ENCODE results near the gene JAZF1.
"Not testable (repeated sequence)": the region's sequence is repeated elsewhere in the genome, so short reads cannot be mapped to it uniquely, and the experiment has no call there.

JAZF1 gene

DNA sequence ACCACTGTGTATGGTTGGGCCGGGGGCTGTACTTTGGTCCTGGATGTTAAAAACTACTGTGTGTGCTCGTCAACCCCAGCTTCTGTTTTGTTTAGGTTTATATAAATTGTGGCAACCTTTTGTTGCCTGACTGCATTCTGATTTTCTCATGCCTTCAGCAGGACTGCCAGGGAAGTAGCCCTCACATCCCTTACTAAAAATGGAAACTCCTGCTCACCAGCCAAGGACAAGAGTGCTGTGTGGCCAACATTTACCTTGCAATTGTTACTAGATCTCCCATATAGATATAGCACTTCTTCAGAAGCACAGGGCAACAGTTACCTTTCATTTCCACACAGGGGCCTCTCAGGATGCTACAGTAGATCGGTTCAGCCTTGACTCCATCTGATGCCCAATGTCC lies 266.2 kb downstream of the JAZF1 start:
- no peak for DNase-seq (ENCODE audit: low read depth in 2 of 2)

- DNase-seq (ENCODE audit: low read depth in 2 of 2) = no peak
Measured at GRCh38 chr7:27912751-27913150, 267.8 kb downstream of the JAZF1 start.

GRCh38 chr7:27911920-27912319 lies 268.7 kb downstream of the JAZF1 start:
- no peak for DNase-seq (ENCODE audit: low read depth in 2 of 2)

GRCh38 chr7:27910326-27910725 lies 270.3 kb downstream of the JAZF1 start:
- no peak for DNase-seq (ENCODE audit: low read depth in 2 of 2)

DNA sequence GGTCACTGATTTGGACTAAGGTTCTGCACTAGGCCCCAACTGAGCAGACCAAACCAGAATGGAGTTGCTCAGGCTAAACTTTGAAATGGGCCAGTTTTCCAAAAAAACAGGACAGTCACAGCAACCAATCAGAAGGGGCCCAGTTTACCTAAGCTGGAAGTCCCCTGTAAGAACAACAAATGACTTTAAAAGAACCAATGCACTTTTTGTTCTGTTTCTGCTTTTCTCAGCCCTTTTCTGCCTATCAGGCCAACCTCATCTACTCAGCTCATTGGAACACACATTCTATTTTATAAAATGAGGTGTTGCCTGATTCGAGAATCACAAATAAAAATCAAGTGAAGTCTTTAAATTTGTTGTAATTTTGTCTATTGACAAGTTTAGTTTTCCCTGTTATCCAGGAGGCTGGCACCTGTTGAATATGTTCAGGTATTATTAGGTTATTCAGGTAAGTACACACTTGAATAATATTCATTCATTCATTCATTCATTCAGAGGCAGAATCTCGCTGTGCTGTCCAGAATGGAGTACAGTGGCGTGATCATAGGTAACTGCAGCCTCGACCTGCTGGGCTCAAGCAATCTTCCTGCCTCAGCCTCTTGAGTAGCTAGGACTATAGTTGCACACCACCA lies 271.9 kb downstream of the JAZF1 start:
- DNase-seq (ENCODE audit: low read depth in 2 of 2) = no peak

DNA sequence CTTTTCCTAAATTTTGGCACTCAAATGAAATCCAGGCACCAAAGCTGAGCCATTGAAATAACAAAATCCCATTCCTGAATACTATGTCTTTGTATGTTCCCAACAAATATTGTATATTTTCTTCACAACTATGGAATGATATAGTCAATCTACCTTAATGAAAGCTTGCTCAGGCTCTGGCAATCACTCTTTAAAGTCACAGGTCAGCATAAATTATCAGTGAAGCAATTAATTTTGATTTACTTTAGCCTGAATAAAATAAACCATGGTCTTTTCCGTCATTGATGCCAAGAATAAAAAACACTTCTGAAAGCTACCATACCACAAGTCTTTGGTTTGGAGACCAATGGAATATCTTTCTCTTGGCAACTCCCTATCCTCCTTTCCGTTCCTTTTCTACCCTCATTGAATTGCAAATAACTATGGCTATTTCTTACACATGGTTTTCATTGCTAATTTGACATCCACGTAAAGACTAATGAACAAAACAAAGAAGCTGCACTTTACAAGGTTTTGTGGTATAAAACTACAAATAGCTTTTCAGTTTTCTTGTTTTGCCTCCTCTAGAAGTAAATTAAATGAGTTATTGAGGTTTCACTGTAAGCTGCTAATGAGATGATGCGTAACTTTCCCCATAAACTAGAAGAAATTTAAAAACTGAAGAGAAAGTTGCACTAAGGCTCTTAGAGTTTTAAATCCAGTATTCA lies 274.1 kb downstream of the JAZF1 start:
- DNase-seq (ENCODE audit: low read depth in 2 of 2) = no peak

DNA sequence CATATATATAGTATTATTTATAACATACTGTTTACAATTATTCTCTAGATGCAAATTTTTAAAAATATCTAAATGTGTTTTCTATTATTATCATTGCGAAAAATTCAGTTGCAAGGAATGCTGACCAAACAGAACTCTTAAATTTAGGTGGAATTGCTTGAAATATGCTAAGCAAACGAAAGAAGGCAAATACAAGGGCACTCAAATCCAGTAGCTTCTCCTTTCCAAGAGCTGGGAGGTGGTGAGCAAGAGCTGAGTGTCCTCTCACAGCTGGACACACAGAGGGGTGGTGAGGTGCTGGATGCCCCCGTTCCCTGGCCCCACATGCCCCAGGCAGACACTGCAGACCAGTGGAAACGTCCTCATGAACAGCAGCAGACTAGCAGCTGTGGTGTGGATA lies 274.6 kb downstream of the JAZF1 start:
- no peak for DNase-seq (ENCODE audit: low read depth in 2 of 2)

GRCh38 chr7:27901028-27901760 lies 279.4 kb downstream of the JAZF1 start:
- no peak for DNase-seq (ENCODE audit: low read depth in 2 of 2)

DNA sequence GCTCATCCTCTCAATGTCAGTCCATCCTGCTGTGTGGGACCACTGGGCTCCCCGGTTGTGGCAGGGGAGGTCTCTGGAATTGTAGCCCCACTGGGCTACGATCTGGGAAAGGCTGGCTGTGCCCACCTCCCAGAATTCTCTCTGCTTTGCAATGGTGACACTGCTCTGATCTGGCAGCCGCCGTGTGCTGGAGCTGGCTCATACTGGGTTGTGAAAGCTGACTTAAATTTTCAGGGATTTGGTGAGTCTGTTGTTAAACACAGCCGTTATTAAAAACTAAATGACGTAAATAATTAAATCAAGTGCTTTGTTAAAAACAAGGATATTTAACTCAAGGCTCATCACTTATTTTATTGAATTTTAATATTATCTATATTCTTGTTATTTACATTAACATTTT lies 280.6 kb downstream of the JAZF1 start:
- DNase-seq (ENCODE audit: low read depth in 2 of 2) = no peak

DNA sequence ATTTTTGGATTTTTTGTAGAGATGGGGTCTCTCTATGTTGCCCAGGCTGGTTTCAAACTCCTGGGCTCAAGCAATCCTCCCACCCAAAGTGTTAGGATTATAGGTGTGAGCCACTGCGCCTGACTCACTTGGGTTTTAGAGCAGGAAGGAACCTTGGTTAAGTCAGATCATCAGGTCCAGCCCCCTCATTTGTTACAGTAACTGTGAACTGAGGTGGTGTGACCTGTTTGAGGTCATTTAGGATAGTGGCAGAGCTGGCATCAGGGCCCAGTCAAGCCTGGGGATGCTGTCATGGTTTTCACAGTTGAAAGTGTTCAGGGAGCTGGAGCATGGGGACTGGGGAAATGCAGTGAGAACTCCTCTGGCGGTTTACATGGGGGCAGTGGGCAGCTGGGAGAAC lies 281.0 kb downstream of the JAZF1 start:
- no peak for DNase-seq (ENCODE audit: low read depth in 2 of 2)

DNA sequence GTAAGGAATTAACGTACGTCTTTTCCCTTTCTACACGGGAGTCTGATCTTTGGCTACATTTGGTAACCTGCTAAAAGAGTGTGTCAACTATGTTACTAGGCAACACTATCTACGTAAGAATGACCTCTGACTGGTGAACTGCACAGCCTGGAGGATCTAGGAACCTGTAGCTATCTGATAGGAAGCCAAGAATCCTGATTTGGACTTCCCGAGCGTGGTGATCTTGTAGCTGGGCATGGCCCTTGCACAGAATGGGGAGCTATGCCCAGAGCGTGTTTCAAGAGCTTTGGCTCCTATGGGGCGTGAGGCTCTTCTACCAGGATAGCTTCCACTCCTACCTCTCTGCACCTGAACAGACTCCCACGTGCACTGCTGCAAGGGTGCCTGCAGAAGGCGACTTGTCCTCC lies 283.2 kb downstream of the JAZF1 start:
- no peak for DNase-seq (ENCODE audit: low read depth in 2 of 2)

DNA sequence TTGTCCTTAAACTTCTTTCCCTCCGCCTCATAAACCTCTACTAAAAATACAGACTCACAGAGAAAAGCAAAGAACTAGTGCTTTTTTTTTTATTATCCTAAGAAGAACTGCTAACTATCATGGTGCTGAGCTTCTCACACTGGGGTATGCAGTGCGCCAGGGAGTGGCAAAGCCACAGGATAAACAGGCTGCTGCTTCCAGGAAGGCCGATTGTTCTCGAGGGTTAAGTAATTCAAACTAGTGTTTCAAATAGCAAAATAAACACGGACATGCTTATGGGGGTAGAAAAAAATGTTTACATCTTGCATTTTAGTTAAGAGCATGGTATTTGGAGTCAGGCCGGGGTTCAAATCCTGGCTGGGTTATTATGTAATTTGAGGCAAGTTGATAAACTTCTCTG lies 283.6 kb downstream of the JAZF1 start:
- no peak for DNase-seq (ENCODE audit: low read depth in 2 of 2)

GRCh38 chr7:27895551-27895950 lies 285.0 kb downstream of the JAZF1 start:
- DNase-seq (ENCODE audit: low read depth in 2 of 2) = no peak

GRCh38 chr7:27890205-27890849 lies 290.3 kb downstream of the JAZF1 start:
- no peak for DNase-seq (ENCODE audit: low read depth in 2 of 2)

- DNase-seq (ENCODE audit: low read depth in 2 of 2) = no peak
Measured at GRCh38 chr7:27889800-27890199, 290.8 kb downstream of the JAZF1 start.

GRCh38 chr7:27888736-27889135 lies 291.9 kb downstream of the JAZF1 start:
- DNase-seq (ENCODE audit: low read depth in 2 of 2) = no peak

GRCh38 chr7:27886710-27887109 lies 293.9 kb downstream of the JAZF1 start:
- DNase-seq (ENCODE audit: low read depth in 2 of 2) = not testable (repeated sequence)

DNA sequence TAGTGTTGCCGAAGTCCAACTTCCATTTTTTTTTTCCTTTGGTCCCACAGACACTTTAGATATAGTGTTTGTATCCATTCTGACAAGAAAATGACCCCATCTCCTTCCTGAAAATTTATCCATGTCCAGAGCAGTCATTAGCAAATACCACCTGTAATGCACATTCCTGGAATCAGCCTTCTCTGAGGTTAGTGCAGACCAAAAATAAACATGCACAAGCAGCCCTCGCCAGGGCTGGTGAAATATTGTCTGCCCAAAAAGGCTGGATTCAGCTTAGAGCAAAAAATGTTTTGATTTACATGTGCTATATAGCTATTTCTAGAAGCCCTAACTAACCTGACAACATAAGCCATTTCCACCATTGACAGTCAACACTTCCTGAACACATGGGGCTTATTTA lies 294.9 kb downstream of the JAZF1 start:
- no peak for DNase-seq (ENCODE audit: low read depth in 2 of 2)

DNA sequence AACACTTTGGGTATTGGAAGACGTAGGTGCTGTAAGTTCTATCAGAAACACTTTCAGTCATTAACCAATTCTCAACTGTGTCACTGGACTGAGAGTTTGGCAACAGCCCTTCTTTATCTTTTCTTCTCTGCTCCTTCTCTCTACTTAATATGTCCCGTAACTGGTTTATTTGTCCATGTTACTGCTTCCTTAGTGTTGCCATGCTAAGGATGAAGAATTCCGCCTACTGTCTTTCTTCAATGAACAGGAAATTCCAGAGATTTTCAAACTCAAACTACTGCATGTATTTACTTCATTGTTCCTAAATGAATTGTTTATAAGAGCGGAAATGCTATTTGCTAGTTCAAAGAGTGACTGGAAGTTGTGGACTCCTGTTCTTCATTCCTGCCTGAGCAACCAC lies 296.9 kb downstream of the JAZF1 start:
- DNase-seq (ENCODE audit: low read depth in 2 of 2) = no peak

DNA sequence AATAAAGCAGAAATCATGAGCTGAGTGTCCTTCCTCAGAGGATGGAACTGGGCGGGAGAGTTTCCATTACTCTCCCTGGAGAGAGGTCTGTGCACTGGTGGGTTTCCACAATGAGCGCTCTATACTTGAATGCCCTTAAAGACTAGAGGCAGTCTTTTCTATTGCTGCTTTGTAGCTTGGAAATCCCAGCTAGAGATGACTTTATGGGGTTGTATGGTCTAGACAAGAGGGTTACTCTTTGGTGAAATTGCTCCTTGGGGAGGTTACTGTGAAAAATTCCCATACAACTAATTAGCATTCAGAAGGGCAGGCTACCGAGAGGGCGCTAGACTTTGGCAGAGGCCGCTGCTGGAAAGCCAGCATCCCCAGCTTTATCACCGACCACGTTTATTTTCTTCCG lies 303.8 kb downstream of the JAZF1 start:
- DNase-seq (ENCODE audit: low read depth in 2 of 2) = no peak

- DNase-seq (ENCODE audit: low read depth in 2 of 2) = no peak
Measured at GRCh38 chr7:27875832-27876231, 304.8 kb downstream of the JAZF1 start.

DNA sequence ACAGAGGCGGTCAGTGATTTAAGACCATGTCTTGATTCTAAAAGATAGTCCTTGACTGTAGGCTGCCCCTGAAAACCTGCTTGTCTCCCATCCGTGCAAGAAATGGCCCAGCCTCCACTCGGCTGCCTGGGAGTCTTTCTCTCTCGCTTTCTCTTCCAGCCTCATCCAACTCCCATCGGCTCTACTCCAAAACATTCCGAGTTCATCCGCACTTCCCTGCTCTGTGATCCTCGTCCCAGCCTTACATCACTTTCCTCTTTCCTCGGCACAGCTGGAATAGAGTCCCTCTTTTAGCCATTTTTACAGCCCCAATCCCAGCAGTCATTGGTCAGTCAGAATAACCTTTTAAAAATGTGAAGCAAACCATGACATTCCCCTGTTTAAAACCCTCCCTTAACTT lies 305.5 kb downstream of the JAZF1 start:
- DNase-seq (ENCODE audit: low read depth in 2 of 2) = no peak
